Activated CD4-positive, alpha-beta T cell treated with anti-CD3 and anti-CD28 coated beads, Interleukin-2, amount 10 ng/mL, durations not matched to agents 24 days and 14 days (primary cell): ENCODE results near the gene NALCN. TPM values are rescaled to one million over a fixed set of nuclear protein-coding genes. Genes with fewer than 3 reads are reported as not detected.

Experiments used
- DNase-seq: peaks from one replicate; pipeline ENCODE4 v3.0.0; 2022
- H3K27ac Mint-ChIP-seq: one replicate; pipeline ENCODE4 v1.8.0; 2022; ENCODE audit warnings: mild to moderate bottlenecking, mixed read lengths
- H3K27me3 Mint-ChIP-seq: one replicate; pipeline ENCODE4 v1.8.0; 2022; ENCODE audit warnings: mixed read lengths
- H3K36me3 Mint-ChIP-seq: one replicate; pipeline ENCODE4 v1.8.0; 2022; ENCODE audit warnings: low read depth, mild to moderate bottlenecking, mixed read lengths
- H3K4me1 Mint-ChIP-seq: one replicate; pipeline ENCODE4 v1.8.0; 2021; ENCODE audit warnings: mixed read lengths
- H3K4me3 Mint-ChIP-seq: one replicate; pipeline ENCODE4 v1.8.0; 2022; ENCODE audit warnings: mild to moderate bottlenecking, moderate library complexity, mixed read lengths
- H3K9me3 Mint-ChIP-seq: one replicate; pipeline ENCODE4 v1.8.0; 2021; ENCODE audit warnings: mixed read lengths
- intact Hi-C: fragments of 100-400 bp; cut with micrococcal nuclease; formaldehyde crosslinking; loops from one replicate; pipeline ENCODE4 v1.15.1; 2023
- total RNA-seq: library from RNA; stranded (reverse); gene quantifications from 2 replicates; pipeline ENCODE4 v1.2.3, GENCODE V29; 2022

NALCN gene
- total RNA-seq, 1 donor from 2014 or later, result not detected

GRCh38 chr13:101398920-101399319, 17.4 kb downstream of the NALCN start:
- no peaks in the 10 kb centered on the region for H3K36me3 Mint-ChIP-seq
- H3K4me3 Mint-ChIP-seq, result no peak overlapping the region
- no peak for DNase-seq
- H3K9me3 Mint-ChIP-seq, result no peaks in the 10 kb centered on the region
- intact Hi-C loops, result no loop called here
- H3K27ac Mint-ChIP-seq, result no peak overlapping the region
- no peaks in the 10 kb centered on the region for H3K4me1 Mint-ChIP-seq
- H3K27me3 Mint-ChIP-seq, result no peaks in the 10 kb centered on the region

DNA sequence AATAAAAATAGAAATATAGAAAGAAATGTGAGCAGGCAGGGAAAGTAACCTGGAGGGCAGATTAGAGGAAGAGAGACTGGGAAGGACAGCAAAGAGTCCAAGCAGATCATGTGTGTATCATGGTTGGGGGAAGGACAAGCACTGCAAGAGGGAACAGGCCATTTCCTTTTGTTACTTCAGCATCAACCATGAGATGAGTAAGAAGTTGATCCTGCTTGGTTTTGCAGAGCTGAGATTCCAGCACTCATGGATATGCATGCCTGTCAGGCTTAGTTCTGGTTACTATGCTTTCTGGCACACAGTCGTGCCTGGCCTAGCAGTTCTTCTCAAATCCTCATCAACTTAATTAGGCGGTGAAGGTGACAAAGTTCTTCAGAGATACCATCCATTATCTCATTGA, 18.1 kb downstream of the NALCN start:
- no peaks in the 10 kb centered on the region for H3K27me3 Mint-ChIP-seq
- no peaks in the 10 kb centered on the region for H3K9me3 Mint-ChIP-seq
- no peak overlapping the region for H3K4me3 Mint-ChIP-seq
- intact Hi-C loops, result no loop called here
- no peak overlapping the region for H3K27ac Mint-ChIP-seq
- no peak for DNase-seq
- no peaks in the 10 kb centered on the region for H3K36me3 Mint-ChIP-seq
- no peaks in the 10 kb centered on the region for H3K4me1 Mint-ChIP-seq

GRCh38 chr13:101397742-101398141, 18.6 kb downstream of the NALCN start:
- intact Hi-C loops, result no loop called here
- H3K9me3 Mint-ChIP-seq, result no peaks in the 10 kb centered on the region
- no peak overlapping the region for H3K4me3 Mint-ChIP-seq
- no peaks in the 10 kb centered on the region for H3K4me1 Mint-ChIP-seq
- H3K36me3 Mint-ChIP-seq, result no peaks in the 10 kb centered on the region
- H3K27ac Mint-ChIP-seq, result no peak overlapping the region
- no peaks in the 10 kb centered on the region for H3K27me3 Mint-ChIP-seq
- no peak for DNase-seq

DNA sequence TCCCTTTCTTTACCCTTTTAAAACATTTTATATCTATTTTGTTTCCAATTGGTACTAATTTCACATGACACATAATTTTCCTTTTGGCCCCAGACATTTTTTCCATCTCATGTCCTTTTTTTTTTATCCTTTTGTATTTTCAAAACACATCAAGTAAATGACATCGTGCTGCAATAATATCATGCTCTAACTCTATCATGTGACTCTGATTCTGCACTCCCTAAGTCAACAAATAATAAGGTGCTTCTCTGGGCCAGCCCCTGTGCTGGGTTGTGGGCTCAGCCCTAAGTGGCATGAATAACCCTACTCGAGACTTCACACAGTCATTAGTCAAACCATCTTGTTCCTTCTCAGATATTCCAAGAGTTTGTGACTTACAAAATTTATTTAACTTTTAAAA, 21.7 kb downstream of the NALCN start:
- DNase-seq, result no peak
- Mint-ChIP-seq H3K9me3 (no peaks in the 10 kb centered on the region), H3K36me3 (no peaks in the 10 kb centered on the region), H3K27me3 (no peaks in the 10 kb centered on the region), H3K27ac (no peak overlapping the region), H3K4me1 (no peaks in the 10 kb centered on the region), H3K4me3 (no peak overlapping the region)
- intact Hi-C loops, result no loop called here

- Mint-ChIP-seq H3K27ac (no peak overlapping the region), H3K4me1 (no peaks in the 10 kb centered on the region), H3K9me3 (no peaks in the 10 kb centered on the region), H3K4me3 (no peak overlapping the region), H3K27me3 (no peaks in the 10 kb centered on the region), H3K36me3 (no peaks in the 10 kb centered on the region)
- intact Hi-C loops, result no loop called here
- no peak for DNase-seq
Observed at GRCh38 chr13:101393140-101393539, 23.2 kb downstream of the NALCN start.

GRCh38 chr13:101390461-101390860, 25.8 kb downstream of the NALCN start:
- DNase-seq, result no peak
- intact Hi-C loops, result no loop called here
- Mint-ChIP-seq H3K27me3 (no peaks in the 10 kb centered on the region), H3K9me3 (no peaks in the 10 kb centered on the region), H3K4me3 (no peak overlapping the region), H3K27ac (no peak overlapping the region), H3K36me3 (no peaks in the 10 kb centered on the region), H3K4me1 (no peaks in the 10 kb centered on the region)

DNA sequence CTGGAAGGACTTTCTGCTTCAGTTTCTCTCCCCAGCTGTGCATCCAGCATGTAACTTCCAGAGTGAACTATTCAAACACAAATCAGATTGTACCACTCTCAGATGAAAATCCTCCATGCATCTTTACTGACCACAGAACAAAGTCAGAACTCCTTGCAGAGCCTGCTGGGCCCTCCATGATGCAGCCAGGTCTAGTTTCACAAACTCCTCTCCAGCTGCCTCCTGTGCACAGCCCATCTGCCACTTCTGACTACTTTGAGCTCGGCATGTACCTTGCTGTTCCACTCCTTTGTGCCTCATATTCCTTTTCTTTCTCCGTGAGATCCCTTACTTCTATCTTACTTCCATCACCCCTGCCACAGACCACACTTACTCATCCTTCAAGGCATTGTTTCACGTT, 31.4 kb downstream of the NALCN start:
- no peaks in the 10 kb centered on the region for H3K36me3 Mint-ChIP-seq
- H3K4me1 Mint-ChIP-seq, result no peaks in the 10 kb centered on the region
- intact Hi-C loops, result no loop called here
- no peak for DNase-seq
- H3K27ac Mint-ChIP-seq, result no peak overlapping the region
- H3K27me3 Mint-ChIP-seq, result no peaks in the 10 kb centered on the region
- no peak overlapping the region for H3K4me3 Mint-ChIP-seq
- no peaks in the 10 kb centered on the region for H3K9me3 Mint-ChIP-seq

DNA sequence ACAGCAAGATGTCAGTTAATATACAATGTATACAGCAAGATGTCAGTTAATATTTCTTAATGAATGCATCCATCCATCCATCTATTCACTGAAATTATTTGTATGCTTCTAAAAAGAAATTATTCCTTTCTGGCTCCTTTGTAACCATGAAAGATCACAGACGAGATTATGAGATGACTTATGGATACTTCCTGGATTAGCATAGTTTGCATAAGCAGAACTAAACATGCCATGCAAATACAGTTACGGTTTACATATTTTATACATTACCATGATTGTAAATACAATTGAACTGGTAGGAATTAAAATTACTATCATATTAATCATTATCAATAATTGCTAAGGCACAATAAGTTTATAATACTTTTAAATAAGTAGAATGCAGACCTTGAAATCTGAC, 32.7 kb downstream of the NALCN start:
- no peaks in the 10 kb centered on the region for H3K4me1 Mint-ChIP-seq
- no peak for DNase-seq
- no peaks in the 10 kb centered on the region for H3K36me3 Mint-ChIP-seq
- intact Hi-C loops, result no loop called here
- H3K27ac Mint-ChIP-seq, result no peak overlapping the region
- no peak overlapping the region for H3K4me3 Mint-ChIP-seq
- no peaks in the 10 kb centered on the region for H3K9me3 Mint-ChIP-seq
- H3K27me3 Mint-ChIP-seq, result no peaks in the 10 kb centered on the region

DNA sequence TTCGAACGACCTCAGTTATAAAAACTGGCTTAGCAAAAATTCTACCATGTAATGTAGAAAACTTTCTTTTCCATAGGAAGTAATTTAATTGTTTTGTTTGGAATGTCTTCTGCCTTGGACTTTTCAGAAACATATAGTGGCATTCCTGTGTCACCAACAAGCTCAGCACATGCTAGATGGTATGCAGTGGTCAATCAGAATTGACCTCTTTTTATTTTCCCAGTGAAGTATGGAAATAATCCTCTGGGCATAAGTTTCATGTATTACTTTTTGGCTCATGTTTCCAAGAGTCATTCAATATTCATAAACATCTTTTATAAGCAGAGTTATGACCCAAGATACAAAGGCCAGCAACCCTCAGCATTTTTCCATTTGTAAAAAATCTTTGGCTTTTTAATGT, 33.6 kb downstream of the NALCN start:
- Mint-ChIP-seq H3K4me1 (no peaks in the 10 kb centered on the region), H3K27me3 (no peaks in the 10 kb centered on the region), H3K9me3 (no peaks in the 10 kb centered on the region), H3K27ac (no peak overlapping the region), H3K36me3 (no peaks in the 10 kb centered on the region), H3K4me3 (no peak overlapping the region)
- intact Hi-C loops, result no loop called here
- no peak for DNase-seq

GRCh38 chr13:101382086-101382485, 34.2 kb downstream of the NALCN start:
- no peak overlapping the region for H3K27ac Mint-ChIP-seq
- H3K27me3 Mint-ChIP-seq, result no peaks in the 10 kb centered on the region
- H3K4me1 Mint-ChIP-seq, result no peaks in the 10 kb centered on the region
- intact Hi-C loops, result no loop called here
- no peak for DNase-seq
- no peak overlapping the region for H3K4me3 Mint-ChIP-seq
- H3K9me3 Mint-ChIP-seq, result no peaks in the 10 kb centered on the region
- no peaks in the 10 kb centered on the region for H3K36me3 Mint-ChIP-seq

DNA sequence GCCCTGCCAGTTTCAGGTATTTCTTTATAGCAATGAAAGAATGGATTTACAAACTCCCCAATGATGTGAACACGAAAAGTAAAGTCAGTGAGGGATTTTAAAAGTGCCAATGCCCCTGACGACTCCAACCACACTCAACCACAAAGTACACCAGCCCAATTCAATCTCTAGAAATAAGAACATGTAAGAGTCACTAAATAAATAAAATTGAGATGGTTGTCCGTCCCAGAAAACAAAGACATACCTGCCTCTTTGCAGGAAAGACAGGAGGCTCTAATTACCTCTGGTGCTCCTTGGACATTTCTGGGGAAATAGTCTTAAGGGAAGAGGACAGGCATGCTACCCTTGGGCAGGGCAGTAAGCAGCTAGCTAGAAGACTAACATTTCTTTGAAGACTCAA, 55.8 kb downstream of the NALCN start:
- intact Hi-C loops, result no loop called here
- Mint-ChIP-seq H3K4me1 (no peaks in the 10 kb centered on the region), H3K36me3 (no peaks in the 10 kb centered on the region), H3K27ac (no peak overlapping the region), H3K9me3 (no peaks in the 10 kb centered on the region), H3K27me3 (no peaks in the 10 kb centered on the region), H3K4me3 (no peak overlapping the region)
- no peak for DNase-seq

GRCh38 chr13:101354895-101355294, 61.4 kb downstream of the NALCN start:
- Mint-ChIP-seq H3K27me3 (no peaks in the 10 kb centered on the region), H3K9me3 (no peaks in the 10 kb centered on the region), H3K27ac (no peak overlapping the region), H3K4me3 (no peak overlapping the region), H3K36me3 (no peaks in the 10 kb centered on the region), H3K4me1 (no peaks in the 10 kb centered on the region)
- DNase-seq, result no peak
- intact Hi-C loops, result no loop called here

DNA sequence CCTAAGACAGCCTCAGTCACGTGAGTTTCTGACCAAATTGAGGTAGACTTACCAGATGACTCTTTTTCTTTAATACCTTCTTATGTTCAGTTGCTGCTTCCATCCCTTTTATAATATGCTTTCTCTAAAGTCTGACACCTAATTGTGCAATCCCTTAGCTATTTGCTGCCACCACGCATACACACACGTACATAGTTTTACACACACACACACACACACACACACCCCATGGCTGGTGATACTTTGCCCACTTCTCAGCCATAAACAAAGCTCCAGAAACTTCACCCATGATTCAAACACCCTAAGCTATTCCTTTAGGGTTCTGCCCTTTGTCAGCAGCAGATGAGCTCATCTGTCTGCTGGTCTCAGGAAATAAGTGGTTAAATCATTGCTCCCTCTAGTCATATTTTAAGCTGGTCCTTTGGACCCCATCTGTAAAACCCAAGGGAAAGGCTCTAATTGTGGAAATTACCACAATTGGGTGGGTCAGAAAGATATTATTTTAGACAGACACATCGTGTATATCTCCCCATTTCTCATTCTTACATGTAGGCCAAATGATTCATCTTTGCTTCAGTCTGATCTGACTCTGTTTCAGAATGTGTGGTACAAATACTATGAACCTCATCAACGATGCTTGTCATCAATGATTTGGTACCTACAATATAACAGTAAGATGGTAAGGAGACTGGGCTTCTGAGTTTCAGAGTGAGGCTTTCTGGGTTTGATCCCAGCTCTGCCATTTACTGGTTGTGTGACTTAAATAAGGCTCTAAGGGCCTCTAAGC, 69.2 kb downstream of the NALCN start:
- no peaks in the 10 kb centered on the region for H3K36me3 Mint-ChIP-seq
- H3K27me3 Mint-ChIP-seq, result no peaks in the 10 kb centered on the region
- no peak for DNase-seq
- H3K9me3 Mint-ChIP-seq, result no peaks in the 10 kb centered on the region
- H3K27ac Mint-ChIP-seq, result no peak overlapping the region
- intact Hi-C loops, result no loop called here
- H3K4me1 Mint-ChIP-seq, result no peaks in the 10 kb centered on the region
- H3K4me3 Mint-ChIP-seq, result no peak overlapping the region

DNA sequence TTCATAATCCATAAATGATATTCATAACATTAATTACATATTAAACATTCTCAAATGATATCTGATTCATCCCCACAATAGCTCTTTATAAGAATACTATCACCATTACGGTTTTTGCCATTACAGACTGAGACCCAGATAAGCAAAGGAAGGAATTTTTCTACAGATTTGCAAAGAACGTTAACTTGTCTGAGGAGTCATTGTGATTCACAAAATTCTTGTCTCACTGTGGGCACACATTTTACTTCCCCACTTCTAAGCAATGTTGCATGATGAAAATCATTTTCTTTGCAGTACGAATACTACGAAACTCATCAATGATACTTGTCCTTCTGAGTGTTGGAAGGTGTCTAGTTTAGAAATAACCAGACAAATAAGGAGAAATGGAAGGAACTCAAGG, 70.1 kb downstream of the NALCN start:
- no peaks in the 10 kb centered on the region for H3K4me1 Mint-ChIP-seq
- intact Hi-C loops, result no loop called here
- H3K27me3 Mint-ChIP-seq, result no peaks in the 10 kb centered on the region
- H3K27ac Mint-ChIP-seq, result no peak overlapping the region
- H3K36me3 Mint-ChIP-seq, result no peaks in the 10 kb centered on the region
- no peak overlapping the region for H3K4me3 Mint-ChIP-seq
- no peak for DNase-seq
- no peaks in the 10 kb centered on the region for H3K9me3 Mint-ChIP-seq

DNA sequence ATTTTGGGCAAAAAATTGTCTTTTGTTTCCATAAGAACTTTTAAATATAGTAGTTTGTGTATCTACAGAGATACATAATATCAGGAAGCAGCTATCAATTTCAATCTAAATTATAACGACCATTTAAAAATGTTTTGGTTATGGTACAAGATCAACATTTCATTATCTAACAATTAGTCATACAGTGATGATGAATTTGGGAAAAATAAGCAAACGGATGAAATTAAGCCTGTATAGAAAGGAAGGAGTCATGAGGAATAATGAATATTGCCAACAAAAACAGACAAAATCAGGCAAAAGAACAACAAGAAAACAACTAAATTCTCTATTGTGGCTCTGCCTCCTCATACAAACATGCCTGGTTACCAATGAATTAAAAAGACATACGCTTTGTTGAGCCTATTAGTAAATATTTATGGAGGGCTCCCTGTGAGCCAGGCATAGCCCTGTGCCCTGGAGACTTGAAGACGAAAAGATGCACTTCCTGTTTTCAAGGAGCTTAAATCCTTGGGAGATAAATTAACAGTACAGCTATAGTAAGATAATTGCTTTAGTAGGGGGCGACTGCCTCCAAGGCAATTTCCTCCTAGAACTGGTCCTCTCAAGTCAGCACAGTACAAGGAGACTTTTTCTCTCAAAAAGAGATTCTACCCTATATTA, 73.0 kb downstream of the NALCN start:
- no peak for DNase-seq
- intact Hi-C loops, result no loop called here
- no peaks in the 10 kb centered on the region for H3K36me3 Mint-ChIP-seq
- H3K4me3 Mint-ChIP-seq, result no peak overlapping the region
- no peaks in the 10 kb centered on the region for H3K9me3 Mint-ChIP-seq
- H3K4me1 Mint-ChIP-seq, result no peaks in the 10 kb centered on the region
- no peak overlapping the region for H3K27ac Mint-ChIP-seq
- H3K27me3 Mint-ChIP-seq, result no peaks in the 10 kb centered on the region
